Trophoblast cell (in vitro differentiated cells and primary cell): ENCODE results near the gene RTF2.

Experiments used
- DNase-seq, 2 donors: peaks; one replicate each; pipeline ENCODE4 v3.0.0-alpha.2; 2016
- H2AFZ ChIP-seq: 2 replicates; pipeline ENCODE4 v1.6.1; 2013; ENCODE audit warnings: low read length, moderate library complexity, mild to moderate bottlenecking; ENCODE audit not compliant: insufficient read depth, poor library complexity
- H2AK5ac ChIP-seq: 2 replicates; pipeline ENCODE4 v1.6.1; 2013; ENCODE audit warnings: mild to moderate bottlenecking, low read length
- H2BK120ac ChIP-seq: 2 replicates; pipeline ENCODE4 v1.6.1; 2013; ENCODE audit warnings: low read length, mild to moderate bottlenecking, moderate library complexity; ENCODE audit not compliant: insufficient read depth, poor library complexity
- H2BK12ac ChIP-seq: 2 replicates; pipeline ENCODE4 v1.6.1; 2013; ENCODE audit warnings: mild to moderate bottlenecking, low read length, moderate library complexity
- H2BK5ac ChIP-seq: 2 replicates; pipeline ENCODE4 v1.6.1; 2013; ENCODE audit warnings: low read length, low read depth, moderate library complexity, mild to moderate bottlenecking; ENCODE audit not compliant: poor library complexity
- H3K14ac ChIP-seq: 2 replicates; pipeline ENCODE4 v1.6.1; 2013; ENCODE audit warnings: mild to moderate bottlenecking, low read length
- H3K18ac ChIP-seq: 2 replicates; pipeline ENCODE4 v1.6.1; 2013; ENCODE audit warnings: mild to moderate bottlenecking, low read length
- H3K23ac ChIP-seq: 2 replicates; pipeline ENCODE4 v1.6.1; 2013; ENCODE audit warnings: low read length
- H3K27ac ChIP-seq: 2 replicates; pipeline ENCODE4 v1.5.1; 2013; ENCODE audit warnings: low read depth, mild to moderate bottlenecking, inconsistent platforms, low read length, moderate library complexity
- H3K27me3 ChIP-seq: 2 replicates; pipeline ENCODE4 v1.6.1; 2013; ENCODE audit warnings: inconsistent platforms, mild to moderate bottlenecking, low read length, moderate library complexity; ENCODE audit not compliant: insufficient read depth
- H3K36me3 ChIP-seq, 2 experiments: 1 replicate in 1 of 2; 2 replicates in 1 of 2; pipeline ENCODE4 v1.6.1; 2013; ENCODE audit warnings: low read length in 2 of 2, mild to moderate bottlenecking in 2 of 2, moderate library complexity in 1 of 2; ENCODE audit not compliant: insufficient read depth in 2 of 2, control insufficient read depth in 1 of 2
- H3K4ac ChIP-seq: 2 replicates; pipeline ENCODE4 v1.6.1; 2013; ENCODE audit warnings: low read depth, mild to moderate bottlenecking, low read length, moderate library complexity
- H3K4me1 ChIP-seq, 2 experiments: 1 replicate in 1 of 2; 2 replicates in 1 of 2; pipeline ENCODE4 v1.6.1; 2013; ENCODE audit warnings: low read length in 2 of 2, mild to moderate bottlenecking in 2 of 2, moderate library complexity in 1 of 2; ENCODE audit not compliant: insufficient read depth in 2 of 2, control insufficient read depth in 1 of 2
- H3K4me2 ChIP-seq: 2 replicates; pipeline ENCODE4 v1.6.1; 2013; ENCODE audit warnings: inconsistent platforms, mild to moderate bottlenecking, low read length, moderate library complexity
- H3K4me3 ChIP-seq: 2 replicates; pipeline ENCODE4 v1.5.1; 2013; ENCODE audit warnings: mild to moderate bottlenecking, low read depth, low read length, inconsistent platforms
- H3K79me1 ChIP-seq: one replicate; pipeline ENCODE4 v1.6.1; 2013; ENCODE audit warnings: low read length
- H3K79me2 ChIP-seq: 2 replicates; pipeline ENCODE4 v1.6.1; 2013; ENCODE audit warnings: low read length, mild to moderate bottlenecking; ENCODE audit not compliant: control insufficient read depth, insufficient read depth, poor library complexity
- H3K9ac ChIP-seq: 2 replicates; pipeline ENCODE4 v1.6.1; 2013; ENCODE audit warnings: mild to moderate bottlenecking, low read length
- H3K9me3 ChIP-seq: 2 replicates; pipeline ENCODE4 v1.6.1; 2013; ENCODE audit warnings: low read depth, mild to moderate bottlenecking, control low read depth, inconsistent platforms, low read length; ENCODE audit not compliant: insufficient read depth
- H4K12ac ChIP-seq: 2 replicates; pipeline ENCODE4 v1.6.1; 2013; ENCODE audit warnings: low read depth, mild to moderate bottlenecking, low read length, moderate library complexity
- H4K8ac ChIP-seq: 2 replicates; pipeline ENCODE4 v1.6.1; 2013; ENCODE audit warnings: low read depth, mild to moderate bottlenecking, low read length, moderate library complexity
- H4K91ac ChIP-seq: one replicate; pipeline ENCODE4 v1.6.1; 2013; ENCODE audit warnings: low read depth, mild to moderate bottlenecking, low read length, moderate library complexity
- WGBS: extraction: QIAGEN DNeasy Blood & Tissue Kit; methylation state at CpG from one replicate; pipeline ENCODE4 v1.1.7; 2013; ENCODE audit warnings: missing lambda C conversion rate; ENCODE audit not compliant: insufficient read length, insufficient coverage; ENCODE audit errors: extremely low coverage; 5-methylcytosine and 5-hydroxymethylcytosine counted together

The RTF2 gene

GRCh38 chr20:56422824-56423189, 45.6 kb upstream of the RTF2 start:
- Histone ChIP-seq H3K27ac (no peak overlapping the region), H3K9me3 (no peaks in the 10 kb centered on the region), H3K27me3 (no peaks in the 10 kb centered on the region), H2BK12ac (no peak overlapping the region), H3K79me2 (no peaks in the 10 kb centered on the region), H3K36me3 (no peaks in the 10 kb centered on the region), H2AK5ac (no peak overlapping the region), H3K14ac (no peak overlapping the region), H4K12ac (no peak overlapping the region), H3K4me1 (peaks cover 3 to 8% of the 10 kb centered on the region in 2 experiments), H3K9ac (no peak overlapping the region), H3K4me3 (no peak overlapping the region), H3K23ac (no peak overlapping the region), H3K79me1 (no peaks in the 10 kb centered on the region), H2BK120ac (no peak overlapping the region), H3K4me2 (no peak overlapping the region), H2AFZ (no peak overlapping the region), H4K91ac (no peak overlapping the region), H3K18ac (no peak overlapping the region), H4K8ac (no peak overlapping the region), H2BK5ac (no peak overlapping the region), H3K4ac (no peak overlapping the region)
- no CpG with 5 or more reads among the region's 4 CpGs for WGBS
- DNase-seq: no peak

DNA sequence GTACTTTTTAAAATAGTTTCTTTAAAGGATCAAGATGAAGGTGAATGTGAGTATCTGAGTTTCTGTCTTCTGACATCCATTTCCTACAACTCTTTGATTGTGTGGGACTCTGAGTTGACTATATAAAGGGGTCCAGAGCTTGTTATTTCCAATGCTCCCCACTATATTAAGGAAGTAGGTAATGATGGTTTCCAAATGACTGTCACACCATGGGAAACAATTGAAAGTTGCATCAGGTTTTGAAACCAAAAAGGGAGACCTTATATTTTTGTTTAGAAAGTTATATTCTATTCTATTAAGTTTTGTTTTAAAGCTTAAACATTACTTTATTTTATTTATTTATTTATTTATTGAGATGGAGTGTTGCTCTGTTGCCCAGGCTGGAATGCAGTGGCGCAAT, 45.2 kb upstream of the RTF2 start:
- no peak for DNase-seq
- H3K18ac ChIP-seq: no peak overlapping the region
- no peaks in the 10 kb centered on the region for H3K79me1 ChIP-seq
- H2AK5ac ChIP-seq: no peak overlapping the region
- no peak overlapping the region for H3K4me3 ChIP-seq
- H3K36me3 ChIP-seq: no peaks in the 10 kb centered on the region
- no peak overlapping the region for H4K12ac ChIP-seq
- H3K23ac ChIP-seq: no peak overlapping the region
- no peak overlapping the region for H2BK5ac ChIP-seq
- no CpG with 5 or more reads among the region's 1 CpG for WGBS
- H3K4ac ChIP-seq: no peak overlapping the region
- H3K4me1 ChIP-seq: peaks cover 3 to 8% of the 10 kb centered on the region in 2 experiments
- H3K9ac ChIP-seq: no peak overlapping the region
- H3K4me2 ChIP-seq: no peak overlapping the region
- H3K27me3 ChIP-seq: no peaks in the 10 kb centered on the region
- H3K79me2 ChIP-seq: no peaks in the 10 kb centered on the region
- H3K27ac ChIP-seq: no peak overlapping the region
- H2BK120ac ChIP-seq: no peak overlapping the region
- H3K9me3 ChIP-seq: no peaks in the 10 kb centered on the region
- no peak overlapping the region for H4K8ac ChIP-seq
- H3K14ac ChIP-seq: no peak overlapping the region
- H2BK12ac ChIP-seq: no peak overlapping the region
- H2AFZ ChIP-seq: no peak overlapping the region
- H4K91ac ChIP-seq: no peak overlapping the region

GRCh38 chr20:56423886-56424285, 44.5 kb upstream of the RTF2 start:
- Histone ChIP-seq H3K4me2 (no peak overlapping the region), H3K79me1 (no peaks in the 10 kb centered on the region), H2AK5ac (no peak overlapping the region), H3K79me2 (no peaks in the 10 kb centered on the region), H3K9ac (no peak overlapping the region), H4K12ac (no peak overlapping the region), H2BK120ac (no peak overlapping the region), H4K8ac (no peak overlapping the region), H3K36me3 (no peaks in the 10 kb centered on the region), H3K27ac (no peak overlapping the region), H3K27me3 (no peaks in the 10 kb centered on the region), H3K4me3 (no peak overlapping the region), H4K91ac (no peak overlapping the region), H3K4ac (no peak overlapping the region), H3K14ac (no peak overlapping the region), H3K4me1 (peaks cover 3 to 8% of the 10 kb centered on the region in 2 experiments), H3K9me3 (no peaks in the 10 kb centered on the region), H2BK12ac (no peak overlapping the region), H2AFZ (no peak overlapping the region), H2BK5ac (no peak overlapping the region), H3K23ac (no peak overlapping the region), H3K18ac (no peak overlapping the region)
- no peak for DNase-seq
- no CpG with 5 or more reads among the region's 1 CpG for WGBS

GRCh38 chr20:56424931-56425330, 43.5 kb upstream of the RTF2 start:
- Histone ChIP-seq H2AFZ (no peak overlapping the region), H3K9ac (no peak overlapping the region), H2BK5ac (no peak overlapping the region), H2BK12ac (no peak overlapping the region), H3K4me2 (no peak overlapping the region), H3K23ac (no peak overlapping the region), H3K79me2 (no peaks in the 10 kb centered on the region), H3K79me1 (no peaks in the 10 kb centered on the region), H4K12ac (no peak overlapping the region), H3K27me3 (no peaks in the 10 kb centered on the region), H3K36me3 (no peaks in the 10 kb centered on the region), H3K4me3 (no peak overlapping the region), H3K9me3 (no peaks in the 10 kb centered on the region), H2BK120ac (no peak overlapping the region), H2AK5ac (no peak overlapping the region), H3K14ac (no peak overlapping the region), H3K27ac (no peak overlapping the region), H3K4ac (no peak overlapping the region), H4K8ac (peak overlapping the region; percentile 11), H3K4me1 (peaks cover 3 to 8% of the 10 kb centered on the region in 2 experiments), H4K91ac (no peak overlapping the region), H3K18ac (no peak overlapping the region)
- no peak for DNase-seq
- WGBS: no CpG with 5 or more reads among the region's 1 CpG
